Chondrocyte (in vitro differentiated cells): ENCODE measurements around the gene GALNTL6. TPM values are rescaled to one million over a fixed set of nuclear protein-coding genes. Genes with fewer than 3 reads are reported as not detected.
"Not testable (repeated sequence)": the region's sequence is repeated elsewhere in the genome, so short reads cannot be mapped to it uniquely, and the experiment has no call there.

Source experiments
- DNase-seq: peaks from one replicate; pipeline ENCODE4 v3.0.0; 2021; ENCODE audit warnings: mixed read lengths, low spot score
- H3K27ac Mint-ChIP-seq: one replicate; pipeline ENCODE4 v1.8.0; 2021; ENCODE audit warnings: mild to moderate bottlenecking, moderate library complexity, mixed read lengths; ENCODE audit not compliant: unreplicated experiment
- H3K27me3 Mint-ChIP-seq: 2 replicates; pipeline ENCODE4 v1.8.0; 2021; ENCODE audit warnings: low read depth, mixed read lengths
- H3K36me3 Mint-ChIP-seq: 2 replicates; pipeline ENCODE4 v1.8.0; 2021; ENCODE audit warnings: low read depth, mixed read lengths
- H3K4me1 Mint-ChIP-seq: 2 replicates; pipeline ENCODE4 v1.8.0; 2021; ENCODE audit warnings: low read depth, mild to moderate bottlenecking, mixed read lengths
- H3K4me3 Mint-ChIP-seq: one replicate; pipeline ENCODE4 v1.8.0; 2021; ENCODE audit warnings: mild to moderate bottlenecking, moderate library complexity, mixed read lengths; ENCODE audit not compliant: unreplicated experiment
- H3K9me3 Mint-ChIP-seq: 2 replicates; pipeline ENCODE4 v1.8.0; 2021; ENCODE audit warnings: low read depth, mixed read lengths
- total RNA-seq: library from RNA; stranded (reverse); gene quantifications from 3 replicates; pipeline ENCODE4 v1.2.1, GENCODE V29; 2021
- TF ChIP-seq, protein P1 (sequence below): fragments of 200-600 bp; sonication (generic); IDR thresholded peaks from 2 replicates; pipeline ENCODE4 v1.5.0; 2021; ENCODE audit warnings: antibody characterized with exemption, mild to moderate bottlenecking, moderate library complexity

Gene GALNTL6
- total RNA-seq, 1 donor from 2014 or later = not detected

DNA sequence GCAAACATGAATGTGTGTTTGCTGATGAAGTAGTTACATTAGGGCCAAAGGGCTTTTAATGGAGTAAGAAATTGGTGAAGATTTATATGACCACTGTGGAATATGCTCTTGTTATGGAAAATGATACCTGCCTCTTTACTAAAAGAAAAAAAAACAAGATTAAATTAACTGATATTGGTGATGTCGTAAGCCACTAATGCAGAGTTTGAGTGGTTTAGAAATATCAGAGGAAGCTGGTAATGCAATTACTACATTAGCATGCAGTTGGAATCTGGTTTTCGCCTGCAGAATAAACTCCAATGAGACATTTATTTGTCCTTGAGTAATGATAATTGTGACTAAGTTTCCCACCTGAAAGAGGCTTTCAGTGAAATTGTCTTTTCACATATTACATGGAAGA is 597.9 kb downstream of the GALNTL6 start:
- H3K27me3 Mint-ChIP-seq = peaks cover 2% of the 10 kb centered on the region
- no peaks in the 10 kb centered on the region for H3K4me1 Mint-ChIP-seq
- TF ChIP-seq, protein P1, sequence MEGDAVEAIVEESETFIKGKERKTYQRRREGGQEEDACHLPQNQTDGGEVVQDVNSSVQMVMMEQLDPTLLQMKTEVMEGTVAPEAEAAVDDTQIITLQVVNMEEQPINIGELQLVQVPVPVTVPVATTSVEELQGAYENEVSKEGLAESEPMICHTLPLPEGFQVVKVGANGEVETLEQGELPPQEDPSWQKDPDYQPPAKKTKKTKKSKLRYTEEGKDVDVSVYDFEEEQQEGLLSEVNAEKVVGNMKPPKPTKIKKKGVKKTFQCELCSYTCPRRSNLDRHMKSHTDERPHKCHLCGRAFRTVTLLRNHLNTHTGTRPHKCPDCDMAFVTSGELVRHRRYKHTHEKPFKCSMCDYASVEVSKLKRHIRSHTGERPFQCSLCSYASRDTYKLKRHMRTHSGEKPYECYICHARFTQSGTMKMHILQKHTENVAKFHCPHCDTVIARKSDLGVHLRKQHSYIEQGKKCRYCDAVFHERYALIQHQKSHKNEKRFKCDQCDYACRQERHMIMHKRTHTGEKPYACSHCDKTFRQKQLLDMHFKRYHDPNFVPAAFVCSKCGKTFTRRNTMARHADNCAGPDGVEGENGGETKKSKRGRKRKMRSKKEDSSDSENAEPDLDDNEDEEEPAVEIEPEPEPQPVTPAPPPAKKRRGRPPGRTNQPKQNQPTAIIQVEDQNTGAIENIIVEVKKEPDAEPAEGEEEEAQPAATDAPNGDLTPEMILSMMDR = no peak
- DNase-seq = no peak
- no peaks in the 10 kb centered on the region for H3K9me3 Mint-ChIP-seq
- no peak overlapping the region for H3K27ac Mint-ChIP-seq
- H3K36me3 Mint-ChIP-seq = no peaks in the 10 kb centered on the region
- no peak overlapping the region for H3K4me3 Mint-ChIP-seq

DNA sequence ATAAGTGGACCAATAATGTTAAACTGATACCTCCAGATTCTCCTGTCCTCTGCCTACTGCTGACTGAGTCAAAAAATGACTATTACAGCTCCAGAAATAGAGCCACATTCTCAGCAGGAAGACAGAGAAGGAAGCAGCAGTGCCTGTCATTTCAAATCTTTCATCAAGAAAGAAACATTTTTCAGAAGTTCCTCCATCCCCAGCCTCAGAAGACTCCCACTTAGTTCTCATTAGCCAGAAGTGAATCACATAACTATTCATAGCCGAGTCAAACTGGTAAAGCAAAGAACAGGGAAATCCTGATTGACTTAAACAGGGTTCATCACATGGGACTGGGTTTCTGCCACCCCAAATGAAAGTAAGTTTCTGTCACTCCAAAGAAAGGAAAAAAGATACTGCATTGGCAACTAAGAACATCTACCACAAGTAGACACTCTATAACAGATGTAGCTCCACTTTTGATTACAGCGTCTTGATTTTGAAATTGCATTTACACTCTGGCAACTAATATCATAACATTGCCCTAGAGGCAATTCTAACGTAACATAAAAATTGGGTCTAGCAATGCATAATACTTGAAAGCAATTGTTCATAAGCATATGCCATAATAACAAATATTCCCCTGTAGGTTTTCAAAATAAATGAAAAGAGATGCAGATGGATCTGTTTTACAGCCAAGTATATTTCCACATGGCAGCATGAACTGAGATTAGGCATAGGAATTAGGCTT is 599.8 kb downstream of the GALNTL6 start:
- Mint-ChIP-seq H3K4me3 (no peak overlapping the region), H3K36me3 (no peaks in the 10 kb centered on the region), H3K27ac (no peak overlapping the region), H3K27me3 (peaks cover 2% of the 10 kb centered on the region), H3K4me1 (no peaks in the 10 kb centered on the region), H3K9me3 (no peaks in the 10 kb centered on the region)
- TF ChIP-seq, protein P1 = no peak
- DNase-seq = no peak

DNA sequence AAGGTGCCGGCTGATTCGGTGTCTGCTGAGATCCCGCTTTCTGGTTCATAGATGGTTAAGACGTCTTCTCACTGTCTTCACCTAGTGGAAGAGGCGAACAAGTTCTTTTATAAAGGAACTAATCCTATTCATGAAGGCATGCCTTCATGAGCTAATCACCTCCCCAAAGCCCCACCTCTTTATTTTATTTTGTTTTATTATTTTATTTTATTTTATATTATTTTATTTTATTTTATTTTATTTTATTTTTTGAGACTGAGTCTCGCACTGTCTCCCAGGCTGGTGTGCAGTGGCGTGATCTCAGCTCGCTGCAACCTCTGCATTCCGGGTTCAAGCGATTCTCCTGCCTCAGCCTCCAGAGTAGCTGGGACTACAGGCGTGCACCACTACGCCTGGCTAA is 615.8 kb downstream of the GALNTL6 start:
- not testable (repeated sequence) for H3K4me3 Mint-ChIP-seq, DNase-seq, H3K4me1 Mint-ChIP-seq, H3K27me3 Mint-ChIP-seq, H3K9me3 Mint-ChIP-seq, H3K36me3 Mint-ChIP-seq, H3K27ac Mint-ChIP-seq

DNA sequence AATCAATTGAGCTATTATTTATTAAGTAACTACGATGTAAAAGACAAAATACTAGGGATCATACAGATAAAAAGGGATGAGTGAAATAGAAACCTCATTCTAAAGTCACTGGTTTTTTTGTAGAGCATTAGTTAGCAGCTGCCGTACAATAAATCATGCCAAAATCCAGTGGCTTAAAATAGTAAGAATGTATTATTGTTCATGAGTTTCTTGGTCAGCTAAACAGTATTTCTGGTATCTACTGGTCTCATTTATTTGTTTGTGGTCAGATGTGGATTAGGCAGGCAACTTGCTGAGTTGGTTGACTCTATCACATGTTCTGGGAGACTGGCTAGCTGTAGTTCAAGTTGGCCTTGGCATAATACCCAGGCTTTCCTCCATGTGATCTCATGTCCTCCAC is 667.3 kb downstream of the GALNTL6 start:
- Mint-ChIP-seq H3K4me1 (no peaks in the 10 kb centered on the region), H3K4me3 (no peak overlapping the region), H3K9me3 (peaks cover 20% of the 10 kb centered on the region), H3K36me3 (no peaks in the 10 kb centered on the region), H3K27ac (no peak overlapping the region), H3K27me3 (peaks cover 4% of the 10 kb centered on the region)
- no peak for DNase-seq
- TF ChIP-seq, protein P1 = no peak

DNA sequence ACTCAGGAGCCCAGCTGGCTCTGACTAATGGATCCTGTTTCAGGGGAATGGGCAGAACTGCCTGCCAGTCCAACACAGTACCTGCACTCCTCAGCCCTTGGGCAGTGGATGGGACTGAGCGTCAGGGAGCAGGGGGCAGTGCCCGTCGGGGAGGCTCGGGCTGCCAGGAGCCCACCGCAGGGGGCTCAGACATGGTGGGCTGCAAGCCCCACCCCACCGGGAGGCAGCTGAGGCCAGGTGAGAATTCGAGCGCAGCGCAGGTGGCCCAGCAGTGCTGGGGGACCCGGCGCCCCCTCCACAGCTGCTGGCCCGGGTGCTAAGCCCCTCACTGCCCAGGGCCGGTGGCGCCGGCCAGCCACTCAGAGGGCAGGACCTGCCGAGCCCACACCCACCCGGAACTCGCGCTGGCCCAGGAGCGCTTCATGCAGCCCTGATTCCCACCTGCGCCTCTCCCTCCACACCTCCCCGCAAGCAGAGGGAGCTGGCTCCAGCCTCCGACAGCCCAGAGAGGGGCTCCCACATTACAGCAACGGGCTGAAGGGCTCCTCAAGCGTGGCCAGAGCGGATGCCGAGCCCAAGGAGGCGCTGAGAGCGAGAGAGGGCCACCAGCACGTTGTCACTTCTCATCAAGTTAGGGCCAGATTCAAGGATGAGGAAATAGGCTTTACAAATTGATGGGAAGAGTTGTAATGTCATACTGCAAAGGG is 668.8 kb downstream of the GALNTL6 start:
- no peak for DNase-seq
- no peak overlapping the region for H3K27ac Mint-ChIP-seq
- TF ChIP-seq, protein P1 = no peak
- H3K9me3 Mint-ChIP-seq = peaks cover 20% of the 10 kb centered on the region
- H3K4me1 Mint-ChIP-seq = no peaks in the 10 kb centered on the region
- no peaks in the 10 kb centered on the region for H3K36me3 Mint-ChIP-seq
- no peak overlapping the region for H3K4me3 Mint-ChIP-seq
- peaks cover 4% of the 10 kb centered on the region for H3K27me3 Mint-ChIP-seq
